HepG2 (cell line): ENCODE measurements around the gene ARMH4. TPM values are rescaled to one million over a fixed set of nuclear protein-coding genes. Genes with fewer than 3 reads are reported as not detected.

ENCODE experiments used
- ATAC-seq: fragments of 200-7000 bp; cut with Tn5 transposase; 3 replicates; pipeline ENCODE4 v1.9.1; 2020; ENCODE audit warnings: mild to moderate bottlenecking, moderate library complexity
- Bru-seq: library from RNA; stranded (reverse); fragments of 400-500 nt; gene quantifications from one replicate; lab custom pipeline; 2021; lab: Mats Ljungman, UMichigan
- BruChase-seq, 2 experiments: library from RNA; stranded (reverse); fragments of 400-500 nt; gene quantifications; one replicate each; lab custom pipeline; 2021; lab: Mats Ljungman, UMichigan
- BruUV-seq: library from RNA; stranded (reverse); fragments of 400-500 nt; replicated peaks from 2 replicates; lab custom pipeline; 2021; lab: Mats Ljungman, UMichigan
- CTCF ChIA-PET: fragments of 300-600 bp; formaldehyde crosslinking; extraction: SDS; loops from one replicate; lab custom pipeline; 2021; ENCODE audit warnings: low total read pairs, inconsistent platforms, low intra/inter-chr PET ratio; lab: Yijun Ruan, JAX
- POLR2A ChIA-PET: fragments of 350-600 bp; sonication (Branson Sonifier 250); formaldehyde crosslinking; loops from one replicate; lab custom pipeline; 2020; ENCODE audit warnings: antibody characterized with exemption, inconsistent platforms; lab: Yijun Ruan, JAX
- DNase-seq: peaks from one replicate; pipeline ENCODE4 v3.0.0-alpha.2; 2015; ENCODE audit warnings: low spot score
- FAIRE-seq: peaks from 3 replicates; lab custom pipeline; 2011; peaks lifted over from hg19 to GRCh38; lab: Jason Lieb, UNC
- H2AFZ ChIP-seq: one replicate; pipeline ENCODE4 v1.6.1; 2011; ENCODE audit warnings: low read length, inconsistent platforms
- H3K27ac ChIP-seq: fragments of 300-600 bp; 3 replicates; pipeline ENCODE4 v1.8.0; 2011; ENCODE audit warnings: mixed run types, mild to moderate bottlenecking, mixed read lengths, low read length, inconsistent platforms; ENCODE audit not compliant: insufficient read depth; ENCODE audit errors: extremely low read length
- H3K27me3 ChIP-seq, 2 experiments: fragments of 200-600 bp in 1 of 2; 2 replicates in 1 of 2; 3 replicates in 1 of 2; pipeline versions ENCODE4 v1.6.0 to v1.8.0; 2011; ENCODE audit warnings: low read length in 2 of 2, mild to moderate bottlenecking in 2 of 2, moderate library complexity in 2 of 2, inconsistent platforms in 1 of 2; ENCODE audit not compliant: insufficient read depth in 2 of 2, control insufficient read depth in 1 of 2
- H3K36me3 ChIP-seq, 2 experiments: fragments of 200-600 bp in 1 of 2; replicated peaks in 1 of 2; 2 replicates in 1 of 2; 3 replicates in 1 of 2; pipeline versions ENCODE4 v1.5.1 to v1.8.0; 2011; ENCODE audit warnings: low read length in 2 of 2, inconsistent platforms in 1 of 2; ENCODE audit not compliant: insufficient read depth in 2 of 2, control insufficient read depth in 1 of 2
- H3K4me1 ChIP-seq: 2 replicates; pipeline ENCODE4 v1.5.1; 2012; ENCODE audit warnings: low read length, inconsistent platforms; ENCODE audit not compliant: insufficient read depth
- H3K4me2 ChIP-seq: 2 replicates; pipeline ENCODE4 v1.6.0; 2011; ENCODE audit warnings: low read depth, low read length, inconsistent platforms
- H3K4me3 ChIP-seq, 3 experiments: fragments of 200-600 bp in 1 of 3; sonication (generic), shearing (Covaris generic) in 1 of 3; replicated peaks in 1 of 3; 2 replicates each; pipeline ENCODE4 v1.5.1; 2011 to 2016; ENCODE audit warnings: low read length in 3 of 3, inconsistent platforms in 2 of 3, low read depth in 2 of 3, mild to moderate bottlenecking in 2 of 3, control low read depth in 1 of 3, mixed read lengths in 1 of 3; ENCODE audit not compliant: insufficient read depth in 1 of 3
- H3K79me2 ChIP-seq: one replicate; pipeline ENCODE4 v1.6.1; 2011; ENCODE audit warnings: low read length, inconsistent platforms; ENCODE audit not compliant: insufficient read depth
- H3K9ac ChIP-seq: 2 replicates; pipeline ENCODE4 v1.6.0; 2011; ENCODE audit warnings: mild to moderate bottlenecking, low read depth, low read length, inconsistent platforms; ENCODE audit not compliant: insufficient read depth
- H3K9me3 ChIP-seq: 2 replicates; pipeline ENCODE4 v1.5.1; 2012; ENCODE audit warnings: mild to moderate bottlenecking, low read length
- H4K20me1 ChIP-seq: 2 replicates; pipeline ENCODE4 v1.6.0; 2011; ENCODE audit warnings: inconsistent platforms, mild to moderate bottlenecking, low read length, moderate library complexity; ENCODE audit not compliant: insufficient read depth
- AGO1 ChIP-seq: fragments of 200-400 bp; formaldehyde crosslinking; IDR thresholded peaks from 2 replicates; pipeline ENCODE4 v1.6.1; 2017; ENCODE audit warnings: mild to moderate bottlenecking, low read depth, low read length, moderate library complexity; ENCODE audit not compliant: poor library complexity, severe bottlenecking
- CTCF ChIP-seq: sonication (generic); formaldehyde crosslinking; IDR thresholded peaks from 2 replicates; pipeline ENCODE4 v1.5.0; 2020; ENCODE audit warnings: mild to moderate bottlenecking, missing genetic modification reagents, moderate library complexity
- MLLT10 ChIP-seq: sonication (generic); formaldehyde crosslinking; IDR thresholded peaks from 2 replicates; pipeline ENCODE4 v1.4.0; 2020; ENCODE audit warnings: missing genetic modification reagents
- MYPOP ChIP-seq: sonication (generic); formaldehyde crosslinking; IDR thresholded peaks from 2 replicates; pipeline ENCODE4 v1.8.1; 2023; ENCODE audit warnings: mild to moderate bottlenecking, moderate library complexity, missing genetic modification reagents
- PITX1 ChIP-seq: sonication (generic); formaldehyde crosslinking; IDR thresholded peaks from 2 replicates; pipeline ENCODE4 v1.5.1; 2020; ENCODE audit warnings: mild to moderate bottlenecking, missing genetic modification reagents
- TARDBP ChIP-seq: sonication (generic); formaldehyde crosslinking; IDR thresholded peaks from 2 replicates; pipeline ENCODE4 v1.8.0; 2022; ENCODE audit warnings: mild to moderate bottlenecking, missing genetic modification reagents
- ZBTB38 ChIP-seq: sonication (generic); formaldehyde crosslinking; IDR thresholded peaks from 2 replicates; pipeline ENCODE4 v1.5.1; 2020; ENCODE audit warnings: mild to moderate bottlenecking, missing genetic modification reagents
- ZNF724P ChIP-seq: sonication (generic); formaldehyde crosslinking; IDR thresholded peaks from 2 replicates; pipeline ENCODE4 v1.8.0; 2022; ENCODE audit warnings: missing genetic modification reagents, borderline replicate concordance
- WGBS: methylation state at CpG from one replicate; pipeline ENCODE4 v1.1.6; 2017; ENCODE audit warnings: low lambda C conversion rate; 5-methylcytosine and 5-hydroxymethylcytosine counted together
- in situ Hi-C: cut with HindIII; loops from 2 replicates; pipeline ENCODE4 v1.10.0; 2017; ENCODE audit warnings: low pct_unique_long_range_greater_than_20kb; ENCODE audit not compliant: extremely low pct_ligation_motif_present
- intact Hi-C: fragments of 100-400 bp; cut with micrococcal nuclease; formaldehyde crosslinking; loops from one replicate; pipeline ENCODE4 v1.10.0; 2022; ENCODE audit not compliant: unreplicated experiment
- long read RNA-seq, 2 experiments: library from RNA in 1 of 2; library from polyadenylated mRNA in 1 of 2; stranded (forward) in 1 of 2; unstranded in 1 of 2; transcript quantifications; one replicate each; pipeline ENCODE4 v2.0.0, GENCODE V29; 2019 to 2022
- polyA minus RNA-seq, 3 experiments: library from RNA; depleted of rRNA, polyadenylated mRNA; stranded (reverse); fragments of >200 nt; gene quantifications; 2 replicates each; pipeline ENCODE4 v1.2.3, GENCODE V29; 2011; ENCODE audit warnings: low replicate concordance in 1 of 3
- polyA plus RNA-seq, 8 experiments: library from polyadenylated mRNA; depleted of rRNA in 3 of 8; stranded (reverse) in 7 of 8; unstranded in 1 of 8; fragments of >200 nt; fragmentation: Illumina TruSeq in 4 of 8; extraction: Trizol in 4 of 8; gene quantifications; 2 replicates each; pipeline versions ENCODE4 v1.2.1 to v1.2.3, GENCODE V29; 2011 to 2016; ENCODE audit warnings: low read depth in 4 of 8, missing spikeins in 1 of 8, mixed read lengths in 1 of 8; ENCODE audit not compliant: insufficient read depth in 1 of 8
- total RNA-seq, 5 experiments: library from RNA; depleted of rRNA; stranded (reverse); fragments of >200 nt; fragmentation: Illumina TruSeq; extraction: Trizol; gene quantifications; 2 replicates each; pipeline ENCODE4 v1.2.3, GENCODE V29; 2016; ENCODE audit warnings: low read depth in 1 of 5

The ARMH4 gene
- total RNA-seq (2016; rRNA removed; fragmentation: Illumina TruSeq; extraction: Trizol) (0.02 TPM in 1 of 2 replicates, not detected in the other), polyA plus RNA-seq (2011; rRNA removed) (0.04 and 0.18 TPM in 2 replicates), polyA minus RNA-seq (2011; rRNA and poly(A)+ RNA removed; ENCODE audit: low replicate concordance) (29.2 and 42.7 TPM in 2 replicates), Bru-seq, nascent RNA (percentile 14 among the genes with signal in this experiment), BruChase-seq, experiment 1, labeled RNA remaining after a 6-hour chase (percentile 13 among the genes with signal in this experiment), BruChase-seq, experiment 2, labeled RNA remaining after a 2-hour chase (percentile 14 among the genes with signal in this experiment)
- not detected in 2 replicates for total RNA-seq (2016; cell fraction: cytosol; rRNA removed; fragmentation: Illumina TruSeq; extraction: Trizol; ENCODE audit: low read depth)
- 0.09 and 0.25 TPM in 2 replicates for total RNA-seq (2016; cell fraction: insoluble cytoplasmic fraction; rRNA removed; fragmentation: Illumina TruSeq; extraction: Trizol)
- not detected in 2 replicates for total RNA-seq (2016; cell fraction: membrane; rRNA removed; fragmentation: Illumina TruSeq; extraction: Trizol)
- 1.1 and 3.7 TPM in 2 replicates for total RNA-seq (2016; cell fraction: nucleus; rRNA removed; fragmentation: Illumina TruSeq; extraction: Trizol)
- 0.05 and 0.08 TPM in 2 replicates for polyA plus RNA-seq (2011; cell fraction: cytosol; rRNA removed)
- polyA plus RNA-seq (2011; cell fraction: nucleus; rRNA removed), result not detected in 2 replicates
- polyA plus RNA-seq (2012), result 0.11 and 0.15 TPM in 2 replicates
- not detected in 2 replicates for polyA plus RNA-seq (2016; cell fraction: cytosol; fragmentation: Illumina TruSeq; extraction: Trizol; ENCODE audit: low read depth)
- not detected in 2 replicates for polyA plus RNA-seq (2016; cell fraction: insoluble cytoplasmic fraction; fragmentation: Illumina TruSeq; extraction: Trizol; ENCODE audit: low read depth)
- 0.19 TPM in 1 of 2 replicates, not detected in the other for polyA plus RNA-seq (2016; cell fraction: membrane; fragmentation: Illumina TruSeq; extraction: Trizol; ENCODE audit: low read depth)
- 0.14 and 0.29 TPM in 2 replicates for polyA plus RNA-seq (2016; cell fraction: nucleus; fragmentation: Illumina TruSeq; extraction: Trizol; ENCODE audit: insufficient read depth, low read depth)
- not detected in 2 replicates for polyA minus RNA-seq (2011; cell fraction: cytosol; rRNA and poly(A)+ RNA removed)
- 484 and 534 TPM in 2 replicates for polyA minus RNA-seq (2011; cell fraction: nucleus; rRNA and poly(A)+ RNA removed)
- long read RNA-seq, experiment 1, result 0 reads
- long read RNA-seq, experiment 2, partial matches to known transcripts, result 0 of 1 reads
- long read RNA-seq, experiment 2, other reads (novel, unspliced or antisense), result 1 of 1 reads

- Histone ChIP-seq H3K4me2 (peak within 1 kb of the TSS; percentile 94), H3K27ac (no peak within 1 kb of the TSS), H3K4me3 (peak within 1 kb of the TSS; percentile 47 to 69 (median 67)), H3K9me3 (no peaks in the 10 kb centered on the region), H3K27me3 (peaks cover 1 to 29% of the 10 kb centered on the region in 2 experiments; a peak in 4 of 5 replicates), H3K4me1 (peaks cover 9% of the 10 kb centered on the region), H3K9ac (peak within 1 kb of the TSS; percentile 18; the same call in 1 of the 2 replicates), H4K20me1 (no peaks in the 10 kb centered on the region), H3K79me2 (no peaks in the 10 kb centered on the region), H2AFZ (no peak within 1 kb of the TSS), H3K36me3 (no peaks in the 10 kb centered on the region)
- CTCF ChIA-PET, result no interaction called here
- FAIRE-seq, result no peak
- intact Hi-C loops (no loop called here), in situ Hi-C loops (no loop called here)
- POLR2A ChIA-PET, result no interaction called here
- 0% methylated on average over 3 of the region's 70 CpGs for WGBS
- ATAC-seq, result peak; percentile 97
- no TSS peak for BruUV-seq
- DNase-seq, result peak; percentile 63
- TF ChIP-seq ZBTB38 (CRISPR knock-in tag), result 0 out of 2 replicates have a peak, but pooled peaks have one; percentile 18
- TF ChIP-seq CTCF, result peak; percentile 12; the same call in 1 of the 2 replicates
- TF ChIP-seq MYPOP, result no peak; the same call in 1 of the 2 replicates
- no peak for TF ChIP-seq ZNF724P (CRISPR knock-in tag)
- TF ChIP-seq TARDBP, result no peak
- peak; percentile 40 for TF ChIP-seq AGO1
- TF ChIP-seq PITX1 (CRISPR knock-in tag), result no peak
- TF ChIP-seq MLLT10 (CRISPR knock-in tag), result no peak
These were observed at the start of gene ARMH4 for GRCh38 chr14:58152014-58152857. Gene ARMH4, minus strand, starts transcription at chr14:58152213. Its CDS starts 12,855 bp downstream, at chr14:58139358.
